ENCODE measurements around the gene SEC16B. TPM values are rescaled to one million over a fixed set of nuclear protein-coding genes. Genes with fewer than 3 reads are reported as not detected.
"Not testable (repeated sequence)": the region's sequence is repeated elsewhere in the genome, so short reads cannot be mapped to it uniquely, and the experiment has no call there.

Gene SEC16B
- total RNA-seq, 2 experiments from 2014 or later = not detected

- intact Hi-C loops (cut with DNase I, micrococcal nuclease) = no loop called here
- Mint-ChIP-seq H3K4me1 (no peaks in the 10 kb centered on the region), H3K27me3 (no peaks in the 10 kb centered on the region), H3K9me3 (ENCODE audit: low read depth) (peaks cover 6% of the 10 kb centered on the region), H3K36me3 (ENCODE audit: low read depth) (no peaks in the 10 kb centered on the region), H3K4me3 (no peak overlapping the region), H3K27ac (no peak overlapping the region)
- ATAC-seq = no peak
- ChIA-PET CTCF (interaction anchor here (0.9 kb wide), 1 partner anchor 35 kb away, joined by 3 read pairs; no protein-coding TSS in a partner anchor), POLR2A (no interaction called here)
- DNase-seq = no peak
Observed at GRCh38 chr1:177996957-177997356, 27.1 kb upstream of the SEC16B start.

- Mint-ChIP-seq H3K36me3 (ENCODE audit: low read depth) (no peaks in the 10 kb centered on the region), H3K27ac (no peak overlapping the region), H3K4me1 (no peaks in the 10 kb centered on the region), H3K9me3 (ENCODE audit: low read depth) (peaks cover 6% of the 10 kb centered on the region), H3K27me3 (no peaks in the 10 kb centered on the region), H3K4me3 (no peak overlapping the region)
- DNase-seq (no peak), ATAC-seq (no peak)
- ChIA-PET POLR2A (no interaction called here), CTCF (no interaction called here)
- intact Hi-C loops (cut with DNase I, micrococcal nuclease) = no loop called here
Observed at GRCh38 chr1:177995369-177995768, 25.5 kb upstream of the SEC16B start.

DNA sequence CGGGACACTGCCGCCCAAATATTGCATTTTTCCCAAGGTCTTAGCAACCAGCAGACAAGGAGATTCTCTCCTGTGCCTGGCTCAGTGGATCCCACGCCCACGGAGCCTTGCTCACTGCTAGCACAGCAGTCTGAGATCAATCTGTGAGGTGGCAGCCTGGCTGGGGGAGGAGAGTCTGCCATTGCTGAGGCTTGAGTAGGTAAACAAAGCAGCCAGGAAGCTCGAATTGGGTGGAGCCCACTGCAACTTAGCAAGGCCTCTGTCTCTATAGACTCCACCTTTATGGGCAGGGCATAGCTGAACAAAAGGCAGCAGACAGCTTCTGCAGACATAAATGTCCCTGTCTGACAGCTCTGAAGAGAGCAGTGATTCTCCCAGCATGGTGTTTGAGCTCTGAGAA, 16.4 kb upstream of the SEC16B start:
- H3K4me1 Mint-ChIP-seq; H3K9me3 Mint-ChIP-seq (ENCODE audit: low read depth); CTCF ChIA-PET; DNase-seq; H3K36me3 Mint-ChIP-seq (ENCODE audit: low read depth); ATAC-seq; intact Hi-C loops (cut with DNase I, micrococcal nuclease); H3K27ac Mint-ChIP-seq; POLR2A ChIA-PET; H3K27me3 Mint-ChIP-seq; H3K4me3 Mint-ChIP-seq: not testable (repeated sequence)

GRCh38 chr1:177984761-177985160, 14.9 kb upstream of the SEC16B start:
- POLR2A ChIA-PET = no interaction called here
- Mint-ChIP-seq H3K4me1 (no peaks in the 10 kb centered on the region), H3K27me3 (no peaks in the 10 kb centered on the region), H3K9me3 (ENCODE audit: low read depth) (peaks cover 9% of the 10 kb centered on the region), H3K36me3 (ENCODE audit: low read depth) (no peaks in the 10 kb centered on the region), H3K4me3 (no peak overlapping the region), H3K27ac (no peak overlapping the region)
- intact Hi-C loops (cut with DNase I, micrococcal nuclease) = no loop called here
- DNase-seq (no peak), ATAC-seq (no peak)
- CTCF ChIA-PET = interaction anchor here (0.5 kb wide), 1 partner anchor 154 kb away, joined by 3 read pairs; no protein-coding TSS in a partner anchor

- Mint-ChIP-seq H3K27ac (no peak overlapping the region), H3K4me3 (no peak overlapping the region), H3K27me3 (no peaks in the 10 kb centered on the region), H3K4me1 (no peaks in the 10 kb centered on the region), H3K36me3 (ENCODE audit: low read depth) (no peaks in the 10 kb centered on the region), H3K9me3 (ENCODE audit: low read depth) (peaks cover 4% of the 10 kb centered on the region)
- POLR2A ChIA-PET = no interaction called here
- CTCF ChIA-PET = interaction anchor here (0.5 to 0.7 kb wide), 2 partner anchors 155 to 352 kb away, joined by 3 to 4 read pairs; no protein-coding TSS in a partner anchor
- no peak for ATAC-seq
- no peak for DNase-seq
- intact Hi-C loops (cut with DNase I, micrococcal nuclease) = no loop called here
Observed at GRCh38 chr1:177984136-177984525, 14.3 kb upstream of the SEC16B start.

DNA sequence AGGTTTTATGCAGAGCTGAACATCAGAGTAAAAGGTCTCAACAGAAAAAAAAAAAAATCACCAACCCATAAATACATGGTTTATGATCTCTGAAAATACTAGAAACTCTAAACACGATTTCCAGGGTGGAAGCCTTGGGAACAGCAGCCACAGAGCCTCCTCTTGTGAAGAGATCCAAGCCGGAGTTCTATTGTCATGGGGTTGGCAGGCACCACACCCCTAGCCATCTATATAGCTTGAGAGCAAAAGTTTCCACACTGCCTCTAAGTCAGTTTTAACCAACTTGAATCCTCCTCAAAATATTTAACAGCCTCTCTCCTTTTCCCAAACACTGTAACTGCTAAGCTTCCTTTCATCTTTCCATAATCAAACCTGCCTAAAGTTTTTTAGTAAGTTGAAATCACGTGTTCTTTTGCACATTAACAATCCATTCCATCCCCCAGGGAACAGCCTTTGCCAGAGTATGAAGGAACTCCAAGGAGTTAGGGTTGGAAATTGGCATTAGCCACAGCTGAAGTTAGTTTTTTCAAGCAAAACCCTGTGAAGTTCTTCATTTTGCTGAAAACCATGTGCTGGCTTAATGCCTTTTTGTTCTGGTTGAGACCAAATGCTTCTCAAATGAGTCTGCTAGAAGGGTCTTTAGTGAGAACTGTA, 13.8 kb upstream of the SEC16B start:
- intact Hi-C loops (cut with DNase I, micrococcal nuclease) = no loop called here
- no peak overlapping the region for H3K4me3 Mint-ChIP-seq
- peaks cover 4% of the 10 kb centered on the region for H3K9me3 Mint-ChIP-seq (ENCODE audit: low read depth)
- ATAC-seq (no peak), DNase-seq (no peak)
- ChIA-PET CTCF (interaction anchor here (0.7 kb wide), 1 partner anchor 351 kb away, joined by 4 read pairs; no protein-coding TSS in a partner anchor), POLR2A (no interaction called here)
- no peaks in the 10 kb centered on the region for H3K4me1 Mint-ChIP-seq
- no peaks in the 10 kb centered on the region for H3K36me3 Mint-ChIP-seq (ENCODE audit: low read depth)
- H3K27ac Mint-ChIP-seq = no peak overlapping the region
- no peaks in the 10 kb centered on the region for H3K27me3 Mint-ChIP-seq

DNA sequence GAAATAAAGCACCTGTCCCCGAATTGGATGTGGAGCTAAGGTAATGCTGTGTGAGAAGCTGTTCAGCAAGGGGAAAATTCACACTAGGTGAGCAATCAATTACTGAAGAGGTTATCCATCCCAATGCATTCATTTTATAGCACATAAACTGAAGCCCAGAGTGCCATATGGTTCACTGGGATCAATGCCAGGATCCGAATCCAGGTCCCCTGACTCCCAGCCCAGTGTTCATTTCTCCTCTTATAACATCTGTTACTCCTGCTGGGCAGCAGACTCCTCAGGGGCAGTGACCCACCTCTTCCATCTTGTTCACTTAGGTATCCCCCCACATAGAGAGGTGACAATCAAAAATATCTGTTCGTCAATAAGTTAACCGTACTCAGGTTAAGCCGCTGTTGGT, 13.2 kb upstream of the SEC16B start:
- Mint-ChIP-seq H3K4me3 (no peak overlapping the region), H3K27ac (no peak overlapping the region), H3K27me3 (no peaks in the 10 kb centered on the region), H3K9me3 (ENCODE audit: low read depth) (peaks cover 4% of the 10 kb centered on the region), H3K36me3 (ENCODE audit: low read depth) (no peaks in the 10 kb centered on the region), H3K4me1 (no peaks in the 10 kb centered on the region)
- no peak for DNase-seq
- ChIA-PET POLR2A (no interaction called here), CTCF (no interaction called here)
- no peak for ATAC-seq
- intact Hi-C loops (cut with DNase I, micrococcal nuclease) = no loop called here

GRCh38 chr1:177981200-177981599, 11.3 kb upstream of the SEC16B start:
- ChIA-PET POLR2A (no interaction called here), CTCF (no interaction called here)
- intact Hi-C loops (cut with DNase I, micrococcal nuclease) = no loop called here
- Mint-ChIP-seq H3K9me3 (ENCODE audit: low read depth) (no peaks in the 10 kb centered on the region), H3K4me1 (no peaks in the 10 kb centered on the region), H3K27ac (no peak overlapping the region), H3K36me3 (ENCODE audit: low read depth) (no peaks in the 10 kb centered on the region), H3K27me3 (no peaks in the 10 kb centered on the region), H3K4me3 (no peak overlapping the region)
- DNase-seq = no peak
- no peak for ATAC-seq

- no peak overlapping the region for H3K4me3 Mint-ChIP-seq
- CTCF ChIA-PET = interaction anchor here (0.6 kb wide), 2 partner anchors 53 to 321 kb away, joined by 3 read pairs; no protein-coding TSS in a partner anchor
- no peaks in the 10 kb centered on the region for H3K9me3 Mint-ChIP-seq (ENCODE audit: low read depth)
- intact Hi-C loops (cut with DNase I, micrococcal nuclease) = no loop called here
- H3K27ac Mint-ChIP-seq = no peak overlapping the region
- no peaks in the 10 kb centered on the region for H3K27me3 Mint-ChIP-seq
- ATAC-seq (no peak), DNase-seq (no peak)
- no peaks in the 10 kb centered on the region for H3K4me1 Mint-ChIP-seq
- no peaks in the 10 kb centered on the region for H3K36me3 Mint-ChIP-seq (ENCODE audit: low read depth)
- POLR2A ChIA-PET = no interaction called here
Observed at GRCh38 chr1:177979272-177979671, 9.4 kb upstream of the SEC16B start.

DNA sequence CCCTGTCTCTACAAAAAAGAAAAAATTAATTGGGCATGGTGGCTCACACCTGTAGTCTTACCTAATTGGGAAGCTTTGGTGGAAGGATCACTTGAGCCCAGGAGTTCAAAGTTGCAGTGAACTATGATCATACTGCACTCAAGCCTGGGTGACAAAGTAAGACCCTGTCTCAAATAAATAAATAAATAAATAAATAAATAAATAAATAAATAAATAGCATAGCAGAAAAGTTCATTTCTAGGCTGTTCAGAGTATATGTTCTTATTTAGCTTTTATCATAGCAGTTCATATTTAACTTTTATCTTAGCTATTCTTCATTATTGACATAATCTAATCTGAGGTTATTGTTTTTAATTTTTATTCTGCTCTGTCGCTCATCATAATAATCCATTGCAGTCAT, 8.7 kb upstream of the SEC16B start:
- Mint-ChIP-seq H3K27me3 (peaks cover 4% of the 10 kb centered on the region), H3K4me1 (no peaks in the 10 kb centered on the region), H3K36me3 (ENCODE audit: low read depth) (no peaks in the 10 kb centered on the region), H3K4me3 (no peak overlapping the region), H3K27ac (no peak overlapping the region), H3K9me3 (ENCODE audit: low read depth) (no peaks in the 10 kb centered on the region)
- ATAC-seq = no peak
- CTCF ChIA-PET = interaction anchor here (0.6 kb wide), 1 partner anchor 321 kb away, joined by 3 read pairs; no protein-coding TSS in a partner anchor
- DNase-seq = no peak
- intact Hi-C loops (cut with DNase I, micrococcal nuclease) = no loop called here
- POLR2A ChIA-PET = no interaction called here

DNA sequence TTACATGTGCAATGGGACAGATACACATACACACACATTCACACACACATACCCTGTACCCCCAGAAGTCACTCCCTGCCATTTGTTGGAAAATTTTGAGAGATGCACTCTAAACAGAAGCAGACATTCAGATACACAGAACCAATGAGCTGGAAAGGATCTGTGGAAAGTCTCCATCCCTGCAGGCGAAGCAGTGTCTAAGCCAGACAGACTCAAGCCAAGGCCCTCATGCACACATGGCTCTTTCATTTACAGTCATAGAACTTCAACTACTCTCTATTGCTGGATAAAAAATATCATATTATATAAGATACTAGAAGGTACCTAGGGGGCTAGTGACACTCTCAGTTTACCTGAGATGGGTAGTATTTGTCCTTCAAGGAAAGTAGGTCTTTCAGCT, 7.3 kb upstream of the SEC16B start:
- no peak for ATAC-seq
- no peak overlapping the region for H3K4me3 Mint-ChIP-seq
- no peaks in the 10 kb centered on the region for H3K36me3 Mint-ChIP-seq (ENCODE audit: low read depth)
- no peaks in the 10 kb centered on the region for H3K4me1 Mint-ChIP-seq
- H3K9me3 Mint-ChIP-seq (ENCODE audit: low read depth) = no peaks in the 10 kb centered on the region
- ChIA-PET POLR2A (no interaction called here), CTCF (no interaction called here)
- no peak overlapping the region for H3K27ac Mint-ChIP-seq
- peaks cover 4% of the 10 kb centered on the region for H3K27me3 Mint-ChIP-seq
- no peak for DNase-seq
- intact Hi-C loops (cut with DNase I, micrococcal nuclease) = no loop called here

DNA sequence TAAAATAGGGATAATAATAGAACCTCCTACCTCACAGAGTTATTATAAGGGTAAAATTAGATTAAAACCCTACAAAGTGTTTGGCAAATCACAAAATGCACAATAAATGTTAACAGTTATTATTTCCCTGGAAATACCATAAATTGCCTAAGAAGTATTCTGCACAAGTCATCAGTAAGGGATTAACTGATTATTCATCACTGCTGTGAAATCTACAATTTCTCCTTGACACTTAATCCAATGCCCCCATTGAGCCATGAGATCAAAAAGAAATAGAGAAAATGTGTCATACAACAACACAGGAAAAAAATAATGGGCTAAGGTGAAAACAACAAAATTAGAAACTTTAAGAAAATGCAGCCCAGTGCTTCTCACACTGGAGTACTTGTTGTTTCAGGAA, 6.7 kb upstream of the SEC16B start:
- Mint-ChIP-seq H3K9me3 (ENCODE audit: low read depth) (no peaks in the 10 kb centered on the region), H3K27me3 (peaks cover 4% of the 10 kb centered on the region), H3K27ac (no peak overlapping the region), H3K4me1 (no peaks in the 10 kb centered on the region), H3K4me3 (no peak overlapping the region), H3K36me3 (ENCODE audit: low read depth) (no peaks in the 10 kb centered on the region)
- ATAC-seq = no peak
- intact Hi-C loops (cut with DNase I, micrococcal nuclease) = no loop called here
- CTCF ChIA-PET = no interaction called here
- DNase-seq = no peak
- POLR2A ChIA-PET = no interaction called here
